SH-SY5Y (cell line): Measurements from ENCODE around the gene BRD7.

Experiments
- GATA2 ChIP-seq: IDR thresholded peaks from 2 replicates; pipeline ENCODE4 v1.6.1; 2011; ENCODE audit warnings: mild to moderate bottlenecking, low read depth, low read length
- GATA3 ChIP-seq: IDR thresholded peaks from 2 replicates; pipeline ENCODE4 v1.6.1; 2011; ENCODE audit warnings: low read depth, mild to moderate bottlenecking, low read length, moderate library complexity

The BRD7 gene

DNA sequence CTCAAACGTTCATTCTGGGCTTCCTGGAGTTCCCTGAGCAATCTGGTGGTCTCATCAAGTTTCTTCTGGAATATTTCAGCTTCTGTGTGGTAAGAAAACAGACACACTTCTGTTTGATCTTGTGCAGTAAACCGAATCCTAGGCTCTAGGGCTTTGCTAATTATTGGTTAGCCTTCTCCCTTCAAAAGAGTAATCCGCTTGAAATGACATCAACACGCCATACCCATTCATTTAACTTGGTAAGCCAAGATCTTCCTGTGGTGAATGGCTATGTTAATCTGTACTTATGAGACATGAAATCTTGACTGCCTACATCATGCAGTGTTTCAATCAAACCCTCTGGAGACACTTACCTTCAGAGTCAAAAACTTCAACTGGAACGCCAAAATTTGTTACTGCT, 48.5 kb downstream of the BRD7 start:
- TF ChIP-seq GATA3 (no peak), GATA2 (no peak)

- no peak for TF ChIP-seq GATA3
- no peak for TF ChIP-seq GATA2
Observed at GRCh38 chr16:50318796-50319578, 49.8 kb downstream of the BRD7 start.

DNA sequence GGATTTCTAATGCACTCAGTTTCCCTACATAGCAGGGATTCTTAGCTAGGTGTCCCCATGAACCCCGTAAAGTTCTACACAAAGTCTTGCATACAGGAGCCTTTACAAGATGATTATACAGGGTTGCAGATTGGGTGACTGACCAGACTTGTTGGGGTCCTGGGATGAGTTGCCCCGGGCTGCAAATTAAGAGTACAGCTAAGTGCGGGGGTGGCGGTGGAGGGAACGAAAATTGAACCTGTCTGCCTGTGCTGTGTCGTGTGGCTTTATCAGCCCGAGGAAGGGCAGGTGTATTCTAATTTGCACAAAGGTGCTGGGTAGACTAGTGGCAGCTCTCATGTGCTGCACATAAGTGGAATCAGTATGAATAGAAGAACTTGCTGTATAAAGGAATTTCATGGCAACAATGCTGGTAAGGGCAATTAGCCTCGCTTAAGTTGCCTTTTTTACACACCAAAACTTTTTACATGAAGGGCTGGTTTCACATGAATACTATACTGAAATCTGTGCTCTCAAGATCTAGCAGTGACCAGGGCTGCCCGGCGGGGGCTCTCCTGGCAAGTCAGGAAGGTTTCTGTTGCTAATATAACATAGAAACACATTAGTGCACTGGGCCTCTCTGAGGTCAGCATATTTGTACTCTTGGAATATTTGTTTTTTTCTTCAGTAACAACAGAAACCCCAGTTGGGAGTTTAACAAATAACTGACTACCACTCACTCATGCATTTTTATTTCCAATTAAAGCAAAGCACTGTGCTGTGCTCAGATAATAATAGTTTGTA, 51.7 kb downstream of the BRD7 start:
- TF ChIP-seq GATA3 (no peak), GATA2 (no peak)

GRCh38 chr16:50316102-50316847, 52.5 kb downstream of the BRD7 start:
- no peak for TF ChIP-seq GATA3
- no peak for TF ChIP-seq GATA2

DNA sequence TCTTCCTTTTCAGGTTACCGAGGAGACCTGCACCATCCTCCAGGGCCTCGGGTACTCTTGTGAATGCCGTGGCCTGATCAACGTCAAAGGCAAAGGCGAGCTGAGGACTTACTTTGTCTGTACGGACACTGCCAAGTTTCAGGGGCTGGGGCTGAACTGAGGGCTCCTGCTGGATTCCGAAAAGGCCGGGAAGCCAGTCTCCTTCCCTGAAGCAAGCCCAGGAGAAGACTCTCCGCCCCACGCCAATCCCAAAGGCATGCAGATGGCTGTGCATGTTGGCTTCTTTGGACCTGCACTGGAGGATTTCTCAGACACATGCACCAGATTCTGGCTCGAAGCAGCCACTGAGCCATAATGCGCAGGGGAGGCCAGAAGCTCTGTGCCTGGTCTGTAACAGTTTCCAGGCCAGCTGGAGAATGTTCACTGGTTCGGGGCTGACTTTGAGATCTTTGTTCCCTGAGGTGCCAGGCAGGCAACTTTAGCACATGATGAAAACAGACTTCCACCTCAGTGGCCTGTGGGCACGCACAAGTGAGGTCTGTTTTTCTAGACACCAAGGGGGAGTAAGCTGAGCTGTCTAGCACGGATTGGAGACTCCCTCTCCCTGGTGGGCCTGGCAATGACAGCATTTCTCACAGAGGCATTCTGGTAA, 53.3 kb downstream of the BRD7 start:
- TF ChIP-seq GATA3 (no peak), GATA2 (no peak)

DNA sequence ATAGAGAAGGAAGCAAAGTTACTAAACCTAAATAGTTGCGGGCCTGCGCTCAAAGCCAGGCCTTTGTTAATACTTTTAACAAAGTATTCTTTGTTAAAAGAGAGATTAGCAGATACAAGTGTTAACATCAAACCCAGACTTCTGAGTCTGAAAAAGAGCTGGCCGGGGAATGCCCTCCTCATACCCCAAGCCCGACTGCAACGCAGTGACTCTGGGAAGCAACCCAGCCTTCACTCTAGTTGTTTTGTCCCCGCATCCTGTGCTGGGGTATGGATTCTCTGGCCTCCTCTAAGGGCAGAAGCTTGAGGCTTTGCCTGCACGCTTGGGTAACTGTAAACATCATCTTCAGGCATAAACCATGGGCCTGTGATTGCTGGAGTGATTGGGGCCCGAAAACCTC, 54.1 kb downstream of the BRD7 start:
- TF ChIP-seq GATA3: no peak
- TF ChIP-seq GATA2: no peak

DNA sequence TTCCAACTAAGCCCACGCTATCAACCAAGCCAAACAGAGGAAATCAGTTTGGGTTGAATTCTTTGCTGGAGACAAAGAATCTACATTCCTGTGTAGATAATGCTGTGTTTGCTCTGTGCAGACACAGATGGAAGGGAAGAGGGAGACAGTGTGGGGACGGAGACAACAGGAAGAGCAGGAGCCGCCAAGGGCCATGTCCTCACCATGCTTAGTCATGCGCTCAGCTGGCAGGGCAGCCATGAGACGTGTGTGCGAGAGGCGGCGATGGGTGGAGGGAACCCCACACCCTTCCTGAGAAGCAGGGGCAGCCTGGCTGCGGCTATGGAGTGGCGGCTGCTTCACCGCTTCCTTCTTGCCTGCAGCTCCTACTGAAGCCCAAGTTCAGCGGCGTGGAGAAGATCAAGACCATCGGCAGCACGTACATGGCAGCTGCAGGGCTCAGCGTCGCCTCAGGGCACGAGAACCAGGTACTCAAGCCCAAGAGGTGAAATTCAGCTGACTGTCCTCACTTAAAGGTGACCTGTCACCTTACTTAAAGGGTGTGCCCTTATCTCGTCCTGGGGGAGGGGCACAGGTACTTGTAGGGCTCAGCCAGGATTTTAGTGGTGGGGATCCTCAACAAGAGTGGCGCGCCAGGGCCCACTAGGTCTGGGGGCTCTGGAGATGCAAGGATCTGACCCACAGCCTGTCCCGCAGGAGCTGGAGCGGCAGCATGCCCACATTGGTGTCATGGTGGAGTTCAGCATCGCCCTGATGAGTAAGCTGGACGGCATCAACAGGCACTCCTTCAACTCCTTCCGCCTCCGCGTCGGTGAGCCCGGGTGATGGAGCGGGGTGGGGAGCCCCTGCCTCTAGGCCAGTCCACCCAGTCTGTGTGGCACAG, 55.0 kb downstream of the BRD7 start:
- no peak for TF ChIP-seq GATA2
- TF ChIP-seq GATA3: no peak

GRCh38 chr16:50311891-50312501, 56.8 kb downstream of the BRD7 start:
- TF ChIP-seq GATA2 (no peak), GATA3 (no peak)

GRCh38 chr16:50311134-50311528, 57.7 kb downstream of the BRD7 start:
- TF ChIP-seq GATA2: no peak
- TF ChIP-seq GATA3: no peak

DNA sequence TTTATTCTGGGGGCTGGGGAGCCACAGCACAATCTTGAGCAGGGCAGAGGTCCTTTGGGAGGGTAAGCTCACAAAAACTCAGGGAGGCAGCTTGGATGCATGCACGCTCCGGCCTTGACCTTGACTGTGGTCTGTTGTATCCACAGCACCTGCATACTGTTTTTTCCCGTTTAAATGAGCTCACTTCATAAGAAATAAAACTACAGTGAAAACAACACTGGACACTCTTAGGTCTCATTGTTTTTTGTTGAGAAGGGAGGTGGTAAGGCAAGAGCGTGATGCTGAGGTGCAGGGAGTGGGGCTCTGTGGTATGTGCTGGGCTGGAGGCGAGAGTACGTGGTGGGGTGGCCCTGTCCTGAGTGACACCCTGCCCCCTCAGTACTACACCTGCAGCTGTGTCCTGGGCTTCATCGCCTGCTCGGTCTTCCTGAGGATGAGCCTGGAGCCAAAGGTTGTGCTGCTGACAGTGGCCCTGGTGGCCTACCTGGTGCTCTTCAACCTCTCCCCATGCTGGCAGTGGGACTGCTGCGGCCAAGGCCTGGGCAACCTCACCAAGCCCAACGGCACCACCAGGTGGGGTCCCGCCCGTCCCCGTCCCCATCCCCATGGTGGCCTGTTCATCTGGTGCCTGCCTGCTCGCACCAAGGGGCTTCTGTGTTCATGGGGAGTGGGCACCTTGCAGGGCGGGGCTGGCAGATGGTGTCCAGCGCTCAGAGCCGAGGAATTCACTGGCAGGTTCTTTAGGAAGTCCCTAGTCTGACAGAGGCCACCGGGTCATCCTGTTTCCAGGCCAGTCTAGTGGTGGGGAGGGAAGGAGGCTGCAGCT, 58.3 kb downstream of the BRD7 start:
- TF ChIP-seq GATA3: no peak
- TF ChIP-seq GATA2: no peak

DNA sequence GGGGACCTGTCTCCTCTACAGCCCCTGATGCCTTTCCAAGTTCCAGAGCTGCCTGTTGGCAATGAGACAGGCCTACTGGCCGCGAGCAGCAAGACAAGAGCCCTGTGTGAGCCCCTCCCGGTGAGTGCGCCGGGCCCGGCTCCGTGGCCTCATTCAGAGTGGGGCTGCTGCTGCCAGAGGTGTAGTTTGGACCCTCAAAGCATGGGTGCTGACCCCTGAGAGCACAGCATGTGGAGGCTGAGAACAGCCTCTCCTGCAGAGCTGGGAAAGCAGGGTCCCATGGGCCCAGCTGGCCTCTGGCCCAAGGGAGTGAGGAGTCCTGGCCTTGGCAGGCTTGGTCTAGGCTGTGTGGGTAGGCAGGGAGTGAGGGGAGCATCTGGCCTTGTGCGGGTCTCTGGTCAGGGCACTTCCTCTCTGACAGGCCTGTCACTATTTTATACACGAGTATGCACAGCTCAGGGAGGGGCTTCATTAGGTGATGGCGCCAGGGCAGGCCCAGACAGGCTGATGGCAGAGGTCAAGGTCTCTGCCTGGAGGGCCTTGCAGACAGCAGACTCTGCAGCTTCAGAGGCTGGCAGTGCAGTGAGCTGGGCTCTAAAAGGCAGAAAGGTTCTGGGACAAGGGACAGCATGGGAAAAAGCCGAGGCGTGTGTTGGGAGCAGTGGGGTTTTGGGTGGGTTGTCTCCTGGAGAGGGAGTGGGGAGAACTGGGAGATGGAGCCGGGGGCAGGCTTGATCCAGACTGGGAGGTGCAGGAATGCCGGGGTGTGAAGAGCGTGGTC, 59.1 kb downstream of the BRD7 start:
- TF ChIP-seq GATA2 (no peak), GATA3 (no peak)
